Prostate gland (tissue), 2 donors: Measurements from ENCODE around the gene ELP5.

ENCODE experiments used
- CTCF ChIP-seq, 4 experiments: fragments of 200-600 bp in 2 of 4; fragments of 450-650 bp in 2 of 4; sonication (generic) in 2 of 4; IDR thresholded peaks; 1 replicate in 3 of 4; 2 replicates in 1 of 4; pipeline ENCODE4 v1.5.1; 2016 to 2019; ENCODE audit warnings: antibody characterized with exemption in 4 of 4, mild to moderate bottlenecking in 2 of 4, moderate library complexity in 2 of 4
- POLR2AphosphoS5 ChIP-seq: sonication (generic); formaldehyde crosslinking; IDR thresholded peaks from one replicate; pipeline ENCODE4 v1.6.1; 2017; ENCODE audit warnings: antibody characterized with exemption

- TF ChIP-seq CTCF (IDR thresholded peaks at IDR 0.05), result no peak
- no peak for TF ChIP-seq POLR2AphosphoS5
These were observed 3.2 kb upstream of the ELP5 start for GRCh38 chr17:7248796-7249195.
